Activated CD4-positive, alpha-beta T cell treated with anti-CD3 and anti-CD28 coated beads for 24 hours (primary cell): Measurements from ENCODE around the gene AMY1C.
"Not testable (repeated sequence)": the region's sequence is repeated elsewhere in the genome, so short reads cannot be mapped to it uniquely, and the experiment has no call there.

ENCODE experiments used
- DNase-seq, 2 donors: peaks; one replicate each; pipeline ENCODE4 v3.0.0-alpha.2; 2020; ENCODE audit warnings: low read depth in 2 of 2

The AMY1C gene

GRCh38 chr1:103749598-103749997 is at the start of gene AMY1C:
AMY1C (plus strand) TSS chr1:103749898; CDS start chr1:103750470, 572 bp downstream.
- DNase-seq = not testable (repeated sequence)

DNA sequence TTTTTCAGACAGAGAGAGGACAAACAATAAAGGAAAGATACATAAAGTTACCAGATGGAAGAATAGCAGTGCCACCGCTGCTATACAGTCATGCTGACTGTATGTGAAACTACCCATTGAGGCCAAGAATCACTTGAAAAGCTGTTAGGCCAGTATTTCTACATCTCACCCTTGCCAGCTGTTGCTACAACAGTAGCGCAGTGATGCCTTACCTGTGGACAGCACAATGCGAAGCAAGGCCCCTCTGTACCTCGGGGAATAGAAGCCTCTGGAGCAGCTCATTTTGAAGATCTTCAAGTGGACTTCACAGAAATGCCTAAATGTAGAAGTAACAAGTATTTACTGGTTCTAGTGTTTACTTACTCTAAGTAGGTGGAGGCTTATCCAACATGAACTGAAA is 49.0 kb upstream of the AMY1C start:
- not testable (repeated sequence) for DNase-seq

GRCh38 chr1:103701256-103701655 is 48.4 kb upstream of the AMY1C start:
- not testable (repeated sequence) for DNase-seq

GRCh38 chr1:103707670-103708069 is 42.0 kb upstream of the AMY1C start:
- DNase-seq = not testable (repeated sequence)

DNA sequence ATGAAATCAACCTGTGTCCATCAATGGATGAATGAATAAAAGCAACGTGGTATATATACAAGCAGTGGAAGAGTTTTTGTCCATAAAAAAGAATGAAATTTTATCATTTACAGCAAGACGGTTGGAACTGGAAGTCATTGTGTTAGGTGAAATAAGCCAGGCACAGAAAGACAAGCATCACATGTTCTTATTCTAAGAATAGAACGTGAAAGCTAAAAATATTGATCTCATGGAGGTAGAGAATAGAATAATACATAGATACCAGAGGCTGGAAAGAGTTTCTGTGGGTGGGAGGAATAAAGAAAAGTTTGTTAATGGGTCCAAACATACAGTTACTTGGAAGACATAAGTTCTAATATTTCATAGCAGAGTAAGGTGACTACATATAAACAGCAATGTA is 39.3 kb upstream of the AMY1C start:
- DNase-seq = not testable (repeated sequence)

DNA sequence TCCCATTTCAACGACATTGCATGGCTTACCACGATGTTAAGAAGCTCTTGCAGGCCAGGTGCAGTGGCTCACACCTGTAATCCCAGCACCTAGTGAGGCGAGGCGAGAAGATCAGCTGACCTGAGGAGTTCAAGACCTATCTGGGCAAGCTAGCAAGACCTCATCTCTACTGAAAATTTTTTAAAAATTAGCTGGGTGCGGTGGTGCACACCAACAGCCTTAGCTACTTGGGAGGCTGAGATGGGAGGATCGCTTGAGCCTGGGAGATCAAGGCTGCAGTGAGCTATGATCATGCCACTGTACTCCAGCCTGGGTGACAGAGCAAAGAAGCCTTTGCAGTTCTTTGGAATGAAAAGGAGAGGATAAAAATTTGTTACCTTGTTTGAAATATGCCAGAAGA is 32.3 kb upstream of the AMY1C start:
- not testable (repeated sequence) for DNase-seq

DNA sequence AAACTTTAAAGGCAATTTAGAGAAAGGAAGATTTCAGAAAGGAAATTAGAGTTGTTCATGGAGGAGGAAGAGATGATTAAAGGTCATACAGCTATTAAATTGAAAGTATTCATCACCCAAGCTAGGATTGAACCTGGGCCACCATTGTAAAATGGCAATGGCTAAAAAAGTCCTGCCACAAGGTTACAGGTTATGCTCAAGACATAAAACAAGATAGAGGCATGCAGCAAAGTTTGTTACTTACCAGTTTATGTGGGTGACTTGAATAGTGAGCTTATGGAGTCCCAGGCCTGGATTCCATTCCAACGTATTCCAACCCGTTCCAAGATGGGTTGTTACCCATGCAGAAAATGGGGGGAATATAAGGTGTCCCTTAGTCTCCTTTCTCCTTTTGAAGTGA is 28.2 kb upstream of the AMY1C start:
- not testable (repeated sequence) for DNase-seq

GRCh38 chr1:103735334-103735733 is 14.4 kb upstream of the AMY1C start:
- not testable (repeated sequence) for DNase-seq

DNA sequence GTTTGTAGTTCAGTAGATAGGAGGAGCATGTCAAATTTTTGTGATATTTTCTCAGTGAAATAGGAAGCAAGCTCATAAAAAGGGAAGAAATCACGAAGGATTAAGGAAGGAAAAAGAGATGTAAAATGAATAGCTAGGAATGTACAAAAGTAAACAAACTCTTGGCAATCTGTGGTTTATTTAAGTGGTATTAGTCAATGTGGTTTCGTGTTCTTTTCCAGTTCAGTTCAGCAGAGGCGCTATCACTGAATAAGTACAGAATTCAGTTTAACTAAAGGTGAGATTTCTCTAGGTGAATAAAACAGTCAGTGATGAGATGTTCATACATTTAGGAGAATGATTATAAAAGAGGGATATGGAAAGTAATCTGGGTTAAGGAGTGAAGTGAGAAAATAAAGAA is 11.7 kb upstream of the AMY1C start:
- not testable (repeated sequence) for DNase-seq

DNA sequence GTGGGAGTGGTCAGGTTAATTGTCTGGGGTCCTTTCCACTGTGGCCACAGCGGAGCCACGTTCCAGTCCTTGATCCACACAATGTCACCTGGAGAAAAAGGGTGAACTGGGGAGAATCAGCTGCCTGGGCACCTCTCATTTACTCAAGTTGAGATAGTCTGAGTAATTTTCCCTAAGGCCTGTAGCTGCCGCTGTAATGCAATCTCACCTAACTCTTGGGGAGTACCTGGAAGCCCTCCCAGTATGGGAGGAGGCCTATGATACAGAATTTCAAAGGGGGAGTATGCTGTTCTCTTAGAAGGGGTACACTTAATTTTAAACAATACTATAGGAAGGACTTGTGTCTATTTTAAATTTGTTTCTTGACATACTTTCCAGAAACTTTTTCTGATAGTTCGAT is 5.2 kb upstream of the AMY1C start:
- DNase-seq = not testable (repeated sequence)

DNA sequence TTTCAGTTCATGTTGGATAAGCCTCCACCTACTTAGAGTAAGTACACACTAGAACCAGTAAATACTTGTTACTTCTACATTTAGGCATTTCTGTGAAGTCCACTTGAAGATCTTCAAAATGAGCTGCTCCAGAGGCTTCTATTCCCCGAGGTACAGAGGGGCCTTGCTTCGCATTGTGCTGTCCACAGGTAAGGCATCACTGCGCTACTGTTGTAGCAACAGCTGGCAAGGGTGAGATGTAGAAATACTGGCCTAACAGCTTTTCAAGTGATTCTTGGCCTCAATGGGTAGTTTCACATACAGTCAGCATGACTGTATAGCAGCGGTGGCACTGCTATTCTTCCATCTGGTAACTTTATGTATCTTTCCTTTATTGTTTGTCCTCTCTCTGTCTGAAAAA is 4.7 kb upstream of the AMY1C start:
- not testable (repeated sequence) for DNase-seq

DNA sequence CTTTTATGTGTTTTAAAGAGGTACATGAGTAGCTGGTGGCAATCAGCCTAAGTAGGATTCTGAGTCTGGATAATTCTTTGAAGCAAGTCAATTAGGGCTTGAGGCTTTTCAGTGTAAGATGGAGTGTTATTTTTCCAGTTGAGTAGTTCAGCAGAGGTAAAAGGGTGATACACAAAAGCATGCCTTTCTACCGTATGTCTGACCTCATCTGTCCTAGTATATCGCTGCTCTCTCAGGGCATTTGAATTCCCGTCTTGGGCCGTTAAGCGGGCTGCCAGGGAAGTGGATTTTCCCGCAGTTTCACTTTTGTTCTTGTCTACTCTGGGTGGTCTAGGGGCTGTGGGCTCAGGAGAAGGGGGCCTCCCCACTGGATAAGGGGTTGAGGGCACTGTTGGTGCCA is 1.4 kb upstream of the AMY1C start:
- DNase-seq = not testable (repeated sequence)

DNA sequence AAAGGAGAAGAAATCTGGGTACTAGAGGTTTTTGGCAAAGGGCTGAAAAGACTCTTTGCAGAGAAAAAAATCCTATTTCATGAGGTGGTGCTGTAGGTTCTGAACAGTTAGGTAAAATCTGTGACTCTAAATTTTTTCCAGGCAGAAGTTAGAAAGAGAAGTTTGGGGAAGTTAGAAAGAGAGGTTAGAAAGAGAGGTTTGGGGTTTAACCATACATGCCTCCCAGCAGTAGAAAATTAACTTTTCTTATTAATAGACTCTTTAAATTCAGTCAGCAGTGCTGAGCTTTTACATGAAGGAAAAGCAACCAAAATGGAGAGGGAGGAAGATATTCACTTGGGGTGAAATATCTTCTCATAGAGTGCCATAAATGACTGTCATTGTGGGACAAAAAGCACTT is 12.2 kb downstream of the AMY1C start:
- no peak for DNase-seq

DNA sequence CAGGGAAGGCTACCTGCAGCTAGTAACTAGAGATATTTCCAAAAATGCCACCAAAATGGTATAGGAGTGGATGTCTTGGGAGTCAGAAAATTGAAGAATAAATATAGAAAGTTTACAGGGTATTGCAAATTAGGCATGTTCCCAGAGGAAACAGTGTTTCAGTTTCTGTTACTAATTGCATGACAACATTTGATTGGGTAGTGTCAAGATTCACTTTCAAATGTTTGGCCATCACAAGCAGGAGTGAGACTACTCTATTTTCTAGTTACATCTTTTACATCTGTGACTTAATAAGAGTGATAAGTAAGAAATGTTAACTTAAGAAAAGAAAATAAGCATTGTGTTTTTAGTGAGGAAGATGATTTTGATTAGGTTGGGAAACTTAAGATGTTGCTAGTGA is 30.2 kb downstream of the AMY1C start:
- no peak for DNase-seq

DNA sequence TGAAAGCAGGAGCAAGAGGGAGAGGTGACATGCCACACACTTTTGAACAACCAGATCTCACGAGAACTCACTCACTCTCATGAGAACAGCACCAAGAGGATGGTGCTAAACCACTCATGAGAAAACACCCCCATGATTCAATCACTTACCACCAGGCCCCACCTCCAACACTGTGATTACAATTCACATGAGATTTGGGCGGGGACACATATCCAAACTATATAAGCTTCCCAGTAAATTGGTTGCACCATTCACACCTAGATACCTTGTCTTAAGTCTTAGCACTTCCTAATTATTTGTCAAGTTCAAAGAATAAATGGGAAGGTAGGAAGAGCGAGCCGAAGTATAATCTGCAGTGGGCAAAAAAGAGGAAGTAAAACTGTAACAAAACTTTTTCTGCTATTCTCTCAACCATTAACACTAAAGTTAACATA is 34.3 kb downstream of the AMY1C start:
- no peak for DNase-seq

GRCh38 chr1:103788377-103788776 is 38.7 kb downstream of the AMY1C start:
- no peak for DNase-seq

DNA sequence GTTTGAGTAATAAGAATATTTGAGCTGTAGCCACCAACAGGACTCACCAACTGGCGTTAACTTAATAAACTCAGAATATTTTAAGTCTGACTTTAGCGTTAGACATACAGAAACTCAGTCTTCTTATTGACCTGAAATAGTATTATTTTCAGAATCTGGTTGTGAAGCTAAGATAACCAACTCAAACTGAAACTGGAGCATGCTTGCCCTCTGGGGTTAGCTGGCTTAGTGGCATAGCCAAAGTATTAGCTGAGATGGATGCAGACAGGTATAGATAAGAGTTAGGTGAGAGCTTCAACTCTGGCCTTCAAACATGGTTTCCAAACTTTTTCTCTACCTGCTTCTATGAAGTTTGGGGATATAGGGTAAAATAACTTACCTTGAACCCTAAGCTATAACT is 40.5 kb downstream of the AMY1C start:
- DNase-seq = no peak
